Urothelium cell line (cell line): Measurements from ENCODE around the gene SKI.
"Not testable (repeated sequence)": the region's sequence is repeated elsewhere in the genome, so short reads cannot be mapped to it uniquely, and the experiment has no call there.

ENCODE experiments used
- DNase-seq: peaks from one replicate; pipeline ENCODE4 v3.0.0; 2011; ENCODE audit warnings: low spot score, mixed read lengths
- FAIRE-seq: peaks from 2 replicates; lab custom pipeline; 2011; peaks lifted over from hg19 to GRCh38; lab: Jason Lieb, UNC

Gene SKI

DNA sequence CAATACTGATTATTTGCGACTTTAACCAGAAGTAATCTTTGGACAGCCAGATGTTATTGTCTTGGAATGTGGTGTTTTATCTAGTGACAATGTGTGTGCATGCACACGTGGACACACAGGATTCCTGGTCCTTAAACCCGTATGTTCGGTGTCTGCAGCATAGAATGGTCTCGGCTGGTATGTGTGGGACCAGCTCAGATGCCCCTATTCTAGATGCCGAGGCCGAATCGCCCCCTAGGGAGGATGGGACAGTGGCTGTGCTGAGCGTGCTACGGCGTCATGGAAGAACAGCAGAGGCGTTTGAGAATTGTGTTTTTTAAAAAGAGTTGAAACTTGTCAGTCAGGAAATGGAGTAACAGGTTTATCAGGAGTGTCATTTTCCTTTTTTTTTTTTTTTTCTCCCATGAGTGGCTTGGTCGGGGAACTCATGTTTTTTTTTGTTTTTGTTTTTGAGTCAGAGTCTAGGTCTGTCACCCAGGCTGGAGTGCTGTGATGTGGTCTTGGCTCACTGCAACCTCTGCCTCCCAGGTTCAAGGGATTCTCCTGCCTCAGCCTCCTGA is 30.1 kb downstream of the SKI start:
- FAIRE-seq (no peak), DNase-seq (no peak)

DNA sequence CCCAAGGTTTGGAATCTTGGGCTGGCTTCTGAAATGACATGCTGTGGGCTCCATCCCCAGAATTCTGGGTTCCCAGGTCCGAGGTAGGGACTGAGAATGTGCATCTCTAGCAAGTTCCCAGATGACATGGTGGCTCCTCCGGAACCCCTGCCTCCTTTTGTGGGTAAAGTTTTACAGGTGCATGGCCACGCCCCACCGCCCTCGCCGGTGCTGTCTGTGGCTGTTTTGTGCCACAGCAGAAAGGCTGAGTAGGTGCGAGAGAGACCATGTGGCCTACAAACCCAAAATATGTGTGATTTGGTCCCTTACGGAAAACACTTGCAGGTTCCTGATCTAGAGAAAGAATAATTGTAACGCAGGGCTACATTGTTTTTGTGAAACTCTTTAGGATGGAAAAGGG is 30.9 kb downstream of the SKI start:
- DNase-seq (no peak), FAIRE-seq (no peak)

DNA sequence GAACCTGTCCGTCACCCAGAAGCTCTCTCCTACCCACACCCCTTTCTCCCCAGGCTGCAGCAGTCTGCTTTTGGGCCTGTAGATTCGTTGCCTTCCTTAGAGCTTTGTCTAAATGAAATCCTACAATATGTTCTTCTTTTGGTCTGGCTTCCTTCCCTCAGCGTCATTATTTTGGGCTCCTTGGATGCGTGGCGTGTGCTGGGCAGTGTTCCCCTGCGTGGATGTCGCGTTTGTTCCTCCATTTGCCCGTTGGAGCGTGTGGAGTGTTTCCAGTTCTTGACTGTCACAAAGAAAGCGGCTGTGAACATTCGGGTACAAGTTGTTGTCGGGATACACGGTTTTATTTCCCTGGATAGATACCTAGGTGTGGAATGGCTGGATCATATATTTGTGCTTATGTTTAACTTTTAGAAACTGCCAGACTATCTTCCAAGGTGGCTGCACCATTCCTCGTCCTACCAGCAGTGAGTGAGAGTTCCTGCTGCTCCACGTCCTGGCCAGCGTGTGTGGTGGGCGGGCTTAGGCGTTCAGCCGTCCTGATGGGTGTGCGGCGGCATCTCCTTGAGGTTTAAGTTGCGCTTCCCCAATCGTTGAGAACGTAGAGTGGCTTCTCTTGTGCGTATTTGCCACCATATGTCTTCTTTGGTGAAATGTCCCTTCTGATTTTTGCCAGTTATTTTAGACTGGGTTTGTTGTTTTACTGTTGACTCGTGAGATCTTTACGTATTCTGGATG is 31.7 kb downstream of the SKI start:
- no peak for DNase-seq
- no peak for FAIRE-seq

DNA sequence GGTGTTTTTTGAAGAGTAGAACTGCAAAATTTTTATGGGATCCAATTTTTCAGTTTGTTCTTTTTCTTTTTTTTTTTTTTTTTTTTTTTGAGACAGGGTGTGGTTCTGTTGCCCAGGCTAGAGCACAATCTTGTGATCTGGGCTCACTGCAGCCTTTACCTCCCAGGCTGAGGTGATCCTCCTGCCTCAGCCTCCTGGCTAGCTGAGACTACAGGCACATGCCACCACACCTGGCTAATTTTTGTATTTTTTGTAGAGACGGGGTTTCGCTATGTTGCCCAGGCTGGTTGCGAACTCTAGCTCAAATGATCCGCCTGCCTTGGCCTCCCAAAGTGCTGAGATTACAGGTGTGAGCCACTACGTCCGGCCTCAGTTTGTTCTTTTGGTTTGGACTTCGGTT is 32.4 kb downstream of the SKI start:
- not testable (repeated sequence) for FAIRE-seq, DNase-seq

DNA sequence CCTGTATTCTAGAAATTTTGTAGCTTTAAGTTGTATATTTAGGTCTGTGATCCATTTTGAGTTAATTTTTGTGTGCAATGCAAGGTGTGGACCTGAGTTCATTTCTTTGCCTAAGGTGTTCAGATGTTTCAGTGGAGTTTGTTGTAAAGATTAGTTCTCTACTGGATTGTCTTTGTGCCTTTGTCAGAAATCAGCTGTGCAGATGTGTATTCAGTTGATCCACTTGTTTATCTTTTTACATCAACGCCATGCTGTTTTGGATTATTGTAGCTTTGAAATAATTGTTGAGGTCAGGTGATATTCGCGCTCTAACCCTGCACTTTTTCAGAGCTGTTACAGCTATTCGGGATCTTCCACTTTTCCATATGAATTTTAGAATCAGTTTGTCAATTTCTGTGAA is 32.8 kb downstream of the SKI start:
- DNase-seq, result no peak
- no peak for FAIRE-seq

DNA sequence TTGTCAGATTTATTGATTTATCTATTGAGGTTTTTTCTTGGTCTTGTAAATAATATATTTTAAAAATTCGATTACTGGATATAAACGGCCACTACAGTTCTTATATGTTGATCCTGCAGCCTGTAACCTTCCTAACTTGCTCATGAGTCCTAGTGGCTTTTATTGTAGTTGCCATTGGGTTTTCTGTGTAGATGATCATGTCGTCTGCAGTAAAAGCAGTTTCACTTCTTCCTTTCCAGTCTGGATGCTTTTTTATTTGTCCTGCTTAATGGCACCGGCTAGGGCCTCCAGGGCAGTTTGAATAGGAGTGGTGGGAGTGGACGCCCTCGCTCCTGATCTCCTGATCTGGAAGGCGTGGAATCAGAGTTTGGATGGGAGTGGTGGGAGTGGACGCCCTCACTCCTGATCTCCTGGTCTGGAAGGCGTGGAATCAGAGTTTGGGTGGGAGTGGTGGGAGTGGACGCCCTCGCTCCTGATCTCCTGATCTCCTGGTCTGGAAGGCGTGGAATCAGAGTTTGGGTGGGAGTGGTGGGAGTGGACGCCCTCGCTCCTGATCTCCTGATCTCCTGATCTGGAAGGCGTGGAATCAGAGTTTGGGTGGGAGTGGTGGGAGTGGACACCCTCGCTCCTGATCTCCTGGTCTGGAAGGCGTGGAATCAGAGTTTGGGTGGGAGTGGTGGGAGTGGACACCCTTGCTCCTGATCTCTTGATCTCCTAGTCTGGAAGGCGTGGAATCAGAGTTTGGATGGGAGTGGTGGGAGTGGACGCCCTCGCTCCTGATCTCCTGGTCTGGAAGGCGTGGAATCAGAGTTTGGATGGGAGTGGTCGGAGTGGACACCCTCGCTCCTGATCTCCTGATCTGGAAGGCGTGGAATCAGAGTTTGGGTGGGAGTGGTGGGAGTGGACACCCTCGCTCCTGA is 33.6 kb downstream of the SKI start:
- DNase-seq, FAIRE-seq: not testable (repeated sequence)

DNA sequence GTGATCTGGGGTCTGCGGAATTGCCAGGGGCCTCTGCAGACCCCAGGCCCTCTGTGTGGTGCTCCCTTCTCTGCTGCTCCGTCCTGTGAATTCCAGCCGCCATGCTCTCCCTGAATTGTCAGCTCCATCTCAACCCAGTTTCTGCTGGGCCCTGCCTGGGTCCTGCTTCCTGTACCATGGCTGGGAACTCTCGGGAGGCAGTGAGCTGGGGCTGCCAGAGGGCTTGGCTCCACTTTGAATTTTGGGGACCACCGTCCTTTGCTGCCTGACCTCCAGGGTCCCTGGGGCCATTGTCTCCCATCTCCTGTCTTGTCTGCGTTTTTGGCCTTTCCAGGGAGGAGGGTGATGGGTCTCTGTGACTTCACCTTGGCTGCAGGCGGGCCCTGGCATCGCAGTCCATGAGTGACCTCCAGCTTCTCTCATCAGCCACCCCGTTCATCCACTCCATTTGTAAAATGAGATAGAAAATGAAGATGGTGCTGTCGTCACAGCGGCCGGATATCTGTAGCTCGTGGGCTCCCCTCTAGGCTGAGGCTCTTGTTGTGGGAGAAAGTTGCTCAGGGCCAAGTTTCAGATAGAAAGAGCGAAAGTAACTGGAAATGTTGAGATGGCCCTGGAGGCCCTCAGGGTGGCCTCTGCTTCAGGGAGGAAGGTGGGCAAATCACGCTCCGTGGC is 38.3 kb downstream of the SKI start:
- FAIRE-seq, result no peak
- no peak for DNase-seq

DNA sequence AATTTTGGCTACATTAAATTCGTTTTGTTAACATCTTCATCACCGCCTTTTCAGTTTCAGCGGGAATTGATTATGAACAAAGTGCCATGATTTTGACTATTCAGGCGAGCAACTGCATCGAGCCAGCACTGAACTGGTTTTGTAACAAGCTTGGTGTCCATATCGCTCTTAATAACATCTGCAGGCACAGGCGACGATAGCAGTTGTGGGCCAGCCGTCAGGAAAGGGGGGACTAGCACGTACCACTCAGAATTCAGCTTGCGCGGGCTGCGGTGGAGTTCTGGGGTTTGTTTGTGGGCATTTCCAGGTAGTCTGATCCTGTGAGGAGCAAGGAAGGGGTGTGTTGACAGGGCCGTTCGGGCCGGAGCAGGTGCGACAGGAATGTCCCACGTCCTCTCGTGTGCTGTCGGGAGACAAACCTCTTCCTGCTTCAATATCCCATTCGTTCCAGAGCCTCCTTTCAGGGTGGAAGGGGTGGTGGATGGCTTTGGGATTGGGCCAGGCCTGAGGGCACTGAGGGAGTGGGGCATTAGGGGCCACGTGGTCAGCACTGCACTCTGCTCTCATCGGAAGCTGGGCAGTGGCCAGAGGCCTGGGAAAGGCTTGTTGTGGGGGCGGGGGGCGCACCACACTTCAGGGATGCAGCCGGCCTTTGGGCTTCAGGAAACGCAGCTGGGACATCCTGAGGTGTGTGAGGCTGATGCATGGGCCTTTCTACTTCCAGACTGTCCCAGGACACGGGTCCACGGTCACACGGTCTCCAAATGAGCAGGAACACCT is 39.1 kb downstream of the SKI start:
- DNase-seq (no peak), FAIRE-seq (no peak)

DNA sequence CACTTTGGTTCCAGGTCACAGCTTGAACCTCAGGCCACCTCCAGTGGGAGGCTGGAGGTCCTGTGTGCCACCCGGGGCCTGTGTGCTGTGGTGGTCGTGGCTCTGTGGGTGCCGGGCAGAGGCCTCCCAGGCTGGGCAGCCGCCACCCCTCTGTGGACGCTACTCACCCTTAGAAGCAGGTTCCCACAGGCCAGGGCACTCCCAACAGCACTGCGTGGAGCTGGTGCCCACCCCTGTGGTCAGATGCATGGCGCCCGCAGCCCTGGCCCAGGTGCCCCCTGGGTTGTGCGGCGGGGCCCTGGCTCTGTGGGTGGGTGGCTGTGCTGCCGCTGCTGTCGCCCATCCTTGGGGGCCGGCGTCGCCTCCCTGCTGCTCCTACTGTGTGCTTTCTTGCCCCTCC is 39.7 kb downstream of the SKI start:
- DNase-seq (no peak), FAIRE-seq (no peak)

DNA sequence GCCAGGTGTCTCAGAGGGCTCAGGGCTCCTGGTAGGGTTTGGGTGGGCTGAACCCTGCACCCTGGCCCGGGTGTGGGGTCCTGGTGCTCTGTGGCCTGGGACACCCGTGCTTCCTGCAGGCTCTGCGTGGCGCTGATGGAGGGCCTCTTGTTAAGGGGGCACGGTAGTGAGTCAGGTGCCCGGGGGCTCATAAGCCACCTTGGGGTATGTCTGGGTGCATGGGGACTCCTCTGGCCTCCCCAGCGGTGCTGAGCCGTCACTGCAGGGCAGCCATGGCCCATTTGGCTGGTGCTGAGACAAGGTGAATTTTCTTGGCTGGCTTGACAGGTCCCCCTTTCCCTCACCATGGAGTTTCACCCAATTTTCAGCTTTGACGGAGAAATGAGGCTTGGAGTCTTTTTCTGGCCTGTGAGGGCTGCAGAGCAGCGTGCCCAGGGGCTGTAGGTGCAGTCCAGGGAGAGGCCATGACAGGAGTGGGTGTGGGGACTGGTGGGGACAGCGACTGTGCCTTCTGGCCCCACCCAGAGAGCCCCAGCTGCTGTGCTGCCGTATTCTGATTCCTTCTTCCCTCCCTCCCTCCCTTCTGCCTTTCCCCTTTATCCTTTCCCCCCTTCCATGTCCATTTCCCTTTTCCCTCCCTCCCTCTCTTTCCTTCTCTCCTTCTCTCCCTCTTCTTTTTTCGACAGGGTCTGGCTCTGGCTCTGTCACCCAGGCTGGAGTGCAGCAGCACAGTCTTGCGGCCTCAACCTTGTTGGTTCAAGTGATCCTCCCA is 40.4 kb downstream of the SKI start:
- DNase-seq, result no peak
- FAIRE-seq, result no peak

DNA sequence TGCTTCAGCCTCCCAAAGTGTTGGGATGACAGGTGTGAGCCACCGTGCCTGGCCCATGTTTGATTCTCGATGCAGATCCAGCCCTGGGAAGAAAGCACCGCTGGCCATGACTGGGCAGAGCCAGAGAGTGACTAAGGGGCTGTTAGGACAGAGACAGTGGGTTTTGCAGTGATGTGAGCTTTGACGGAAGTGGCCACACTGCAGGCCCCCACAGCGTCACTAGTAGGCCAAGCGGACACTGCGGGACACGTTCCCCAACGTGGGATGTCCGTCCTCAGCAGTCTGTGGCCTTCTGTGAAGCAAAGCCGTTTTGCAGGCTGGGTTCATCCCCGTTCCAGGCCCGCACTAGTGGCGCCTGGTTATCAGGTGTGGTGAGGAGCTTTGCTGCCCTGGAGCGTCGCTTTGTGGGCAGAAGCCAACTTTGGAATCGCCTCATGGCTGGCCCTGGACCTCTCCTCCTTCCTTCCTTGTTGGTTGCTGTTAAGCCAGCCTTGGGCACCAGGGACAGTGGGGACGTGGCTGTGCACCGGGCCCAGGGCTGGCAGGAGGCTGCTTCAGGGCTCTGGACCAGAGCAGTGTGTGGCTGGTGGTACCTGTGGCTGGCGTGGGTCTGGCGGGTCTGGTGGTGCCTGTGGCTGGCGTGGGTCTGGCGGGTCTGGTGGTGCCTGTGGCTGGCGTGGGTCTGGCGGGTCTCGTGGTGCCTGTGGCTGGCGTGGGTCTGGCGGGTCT is 41.2 kb downstream of the SKI start:
- FAIRE-seq, result no peak
- DNase-seq, result no peak

DNA sequence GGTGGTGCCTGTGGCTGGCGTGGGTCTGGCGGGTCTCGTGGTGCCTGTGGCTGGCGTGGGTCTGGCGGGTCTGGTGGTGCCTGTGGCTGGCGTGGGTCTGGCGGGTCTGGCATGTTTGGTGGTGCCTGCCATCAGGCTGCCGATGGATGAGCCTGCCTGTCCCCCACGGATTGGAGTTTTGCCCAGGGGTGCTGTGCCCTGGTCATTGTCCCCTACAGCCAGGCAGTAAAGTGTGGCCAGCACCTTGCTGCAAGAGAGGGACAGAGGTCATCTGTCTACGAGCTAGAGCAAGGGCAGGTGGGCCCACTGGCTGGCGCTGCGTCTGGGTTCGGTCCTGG is 41.8 kb downstream of the SKI start:
- DNase-seq, result no peak
- FAIRE-seq, result no peak

DNA sequence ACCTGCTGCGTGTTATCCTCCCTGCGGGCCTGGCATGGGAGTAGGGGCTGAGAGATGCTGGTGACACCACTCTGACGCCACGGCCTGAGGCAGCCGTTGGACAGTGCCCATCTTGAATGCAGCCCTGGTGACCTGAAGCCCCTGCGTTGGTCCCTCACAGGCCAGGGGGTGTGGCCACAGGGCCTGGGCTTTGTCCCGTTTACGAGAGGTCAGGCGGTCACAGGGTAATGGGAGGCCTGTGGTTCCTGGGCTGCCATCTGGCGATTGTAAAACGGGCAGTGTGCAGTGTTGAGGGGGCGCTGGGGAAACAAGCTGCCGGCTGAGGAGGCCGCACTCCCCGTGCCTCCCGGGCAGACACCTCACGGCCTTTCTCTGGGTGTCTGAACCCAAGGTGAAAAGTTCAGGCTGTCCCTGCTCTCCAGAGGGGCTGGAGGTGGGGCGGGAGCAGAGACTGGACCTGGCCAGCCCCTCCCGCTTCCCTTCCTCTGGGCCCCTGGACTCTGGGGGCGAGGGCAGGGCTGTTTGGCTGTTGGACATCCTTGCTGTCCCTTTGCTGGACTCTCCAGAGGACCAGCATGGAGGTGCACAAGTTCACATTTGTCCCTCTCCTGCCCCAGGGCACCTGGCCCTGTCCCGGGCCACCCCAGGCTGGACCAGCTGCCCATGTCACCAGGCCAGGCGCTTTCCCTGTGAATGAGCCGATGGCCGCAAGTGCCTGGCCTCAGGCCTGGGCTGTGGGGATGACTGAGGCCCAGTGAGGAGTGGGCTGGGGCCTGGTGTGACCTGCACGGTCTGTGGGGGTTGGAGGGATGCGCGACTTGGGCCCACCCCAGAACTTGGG is 42.4 kb downstream of the SKI start:
- no peak for DNase-seq
- FAIRE-seq, result no peak

DNA sequence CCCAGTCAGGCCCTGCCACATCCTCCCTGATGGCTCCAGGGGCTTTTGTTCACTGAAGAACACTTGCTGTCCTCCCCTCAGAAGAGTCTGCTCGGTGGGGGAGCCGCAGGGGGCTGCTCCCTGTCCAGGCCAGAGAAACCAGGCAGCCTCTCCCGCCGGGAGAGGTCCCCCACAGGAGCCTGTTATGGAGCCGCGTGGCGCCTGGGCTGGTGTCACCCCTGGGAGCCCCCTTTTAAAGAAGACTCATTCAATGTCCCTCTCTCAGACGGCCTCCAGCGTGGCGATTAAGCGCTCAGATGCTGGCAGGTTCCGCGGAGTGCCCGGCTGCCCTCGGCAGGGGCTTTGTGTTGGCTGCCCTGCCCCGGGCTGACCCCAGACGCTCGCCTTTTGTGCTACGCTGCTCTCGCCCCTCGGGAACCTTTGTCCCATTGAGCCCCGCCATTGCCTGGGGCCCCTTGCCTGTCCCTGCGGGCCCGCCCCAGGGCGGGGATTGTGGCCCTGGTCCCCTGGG is 43.1 kb downstream of the SKI start:
- DNase-seq, result no peak
- no peak for FAIRE-seq

DNA sequence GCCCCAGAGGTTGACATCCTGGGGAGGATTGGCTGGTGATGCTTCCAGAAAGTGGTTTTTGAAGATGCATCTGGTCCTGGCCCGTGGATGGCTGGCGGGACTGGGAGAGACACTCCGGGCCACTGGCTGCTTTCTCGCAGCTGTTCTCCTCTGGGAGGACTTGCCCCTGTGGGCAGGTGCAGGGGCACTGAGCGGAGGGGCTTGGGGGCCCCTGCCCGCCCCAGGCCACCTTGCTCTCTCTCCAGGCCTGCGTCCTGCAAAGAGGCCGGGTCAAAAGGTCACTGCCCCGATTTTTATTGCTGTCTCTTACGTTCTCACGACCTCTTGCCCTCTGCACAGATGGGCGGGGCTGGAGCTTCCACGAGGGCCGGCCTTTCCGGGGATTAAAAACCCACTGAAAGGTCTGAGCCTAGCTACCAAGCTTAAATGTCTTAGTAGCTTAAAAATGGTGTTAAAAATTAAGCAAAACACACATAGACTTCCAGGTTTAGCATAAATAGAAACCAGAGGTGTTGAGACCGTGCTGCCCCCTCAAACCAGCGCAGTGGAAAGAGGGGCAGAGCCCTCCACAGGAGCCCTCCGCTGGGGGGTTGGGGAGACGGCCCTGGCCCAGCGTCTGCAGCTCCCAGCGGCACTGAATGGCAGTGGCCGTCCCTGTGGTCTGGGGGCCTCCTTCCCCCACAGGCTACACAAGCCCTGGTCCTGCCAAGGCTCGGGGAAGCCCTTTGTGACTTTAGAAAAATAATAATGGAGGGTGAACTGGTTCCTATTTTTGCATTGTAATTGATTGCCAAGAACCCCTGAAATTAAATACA is 43.9 kb downstream of the SKI start:
- DNase-seq (no peak), FAIRE-seq (no peak)

DNA sequence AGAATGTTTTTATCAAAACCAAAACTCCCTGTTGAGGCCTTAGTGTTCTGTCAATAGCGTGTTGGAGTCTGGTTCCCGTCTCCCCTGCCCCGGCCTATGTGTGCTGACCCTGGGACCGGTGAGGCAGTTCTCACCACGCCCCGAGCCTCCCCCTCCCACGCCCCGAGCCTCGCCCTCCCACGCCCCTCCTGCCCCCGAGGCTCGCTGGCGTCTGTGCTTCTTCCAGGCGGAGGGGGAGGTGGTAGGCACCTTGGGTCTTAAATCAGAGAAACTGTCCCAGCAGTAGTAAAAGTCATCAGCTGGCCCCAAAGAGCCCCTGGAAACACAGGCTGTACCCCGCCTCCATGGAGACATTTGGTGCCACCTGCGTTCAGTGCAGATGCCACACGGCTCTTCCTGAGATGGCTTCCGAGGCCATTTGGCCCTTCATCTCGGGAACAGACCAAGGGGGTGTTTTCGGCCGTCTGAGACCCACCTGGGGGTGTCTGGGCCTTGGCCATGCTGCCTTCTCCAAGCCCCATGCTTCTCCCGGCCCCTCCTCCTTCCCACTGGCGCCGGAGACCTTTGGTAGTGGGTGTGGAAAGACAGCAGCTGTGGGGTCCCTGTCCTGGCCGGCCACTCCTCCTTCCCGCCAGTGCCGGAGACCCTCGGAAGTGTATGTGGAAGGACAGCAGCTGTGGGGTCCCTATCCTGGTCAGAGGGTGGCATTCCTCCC is 44.7 kb downstream of the SKI start:
- no peak for FAIRE-seq
- no peak for DNase-seq
